Measurements from ENCODE around the gene C17orf67.
A peak's percentile ranks its signal among the peaks of the same experiment; 100 is the strongest.

Gene C17orf67

DNA sequence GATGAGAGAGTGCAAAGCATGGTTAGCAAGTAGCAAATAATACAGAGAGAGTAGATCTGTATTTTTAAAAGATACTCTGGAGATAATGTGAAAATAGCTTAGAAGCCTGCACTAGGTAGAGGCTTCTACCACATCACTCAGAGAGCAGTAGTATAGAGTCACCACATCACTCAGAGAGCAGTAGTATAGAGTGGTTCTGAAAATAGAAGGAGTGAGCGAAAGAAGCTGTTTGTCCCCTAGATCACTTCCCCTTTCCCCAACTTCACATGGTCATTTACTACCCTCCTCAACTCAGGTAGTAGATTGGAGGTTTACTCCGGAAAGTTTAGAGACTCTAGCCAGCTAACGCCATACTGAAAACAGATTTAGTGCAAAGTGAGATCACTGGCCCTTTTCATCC is 17.3 kb upstream of the C17orf67 start:
- TF ChIP-seq JUND (IDR thresholded peaks at IDR 0.05; ENCODE audit: low read depth): no peak
- no peak for DNase-seq (ENCODE audit: low read depth in 1 of 2, low spot score in 1 of 2)
- in situ Hi-C loops (cut with HindIII; ENCODE audit: low pct_unique_long_range_greater_than_20kb, low sequenced_read_pairs): no loop called here

DNA sequence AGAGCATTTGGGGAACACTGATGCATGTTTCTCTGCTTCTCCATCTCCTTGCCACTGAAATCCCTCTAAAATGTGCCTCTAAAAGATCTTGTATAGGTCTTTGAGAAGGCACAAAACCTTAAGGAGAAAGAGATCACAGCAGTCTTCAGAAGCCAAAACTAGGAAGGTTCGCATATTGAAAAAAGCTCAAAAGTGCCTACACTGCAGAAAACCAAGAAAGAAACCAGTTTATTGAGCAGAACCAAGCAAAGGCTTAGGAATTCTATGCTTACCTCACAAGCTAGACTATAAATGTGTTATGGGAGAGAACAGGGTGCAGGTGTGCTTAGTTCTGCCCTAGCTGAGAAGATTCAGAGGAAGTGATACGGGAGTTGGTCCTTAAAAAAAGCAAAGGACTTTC is 16.9 kb upstream of the C17orf67 start:
- in situ Hi-C loops (cut with HindIII; ENCODE audit: low pct_unique_long_range_greater_than_20kb, low sequenced_read_pairs): no loop called here
- DNase-seq (ENCODE audit: low read depth in 1 of 2, low spot score in 1 of 2): no peak
- no peak for TF ChIP-seq JUND (IDR thresholded peaks at IDR 0.05; ENCODE audit: low read depth)

DNA sequence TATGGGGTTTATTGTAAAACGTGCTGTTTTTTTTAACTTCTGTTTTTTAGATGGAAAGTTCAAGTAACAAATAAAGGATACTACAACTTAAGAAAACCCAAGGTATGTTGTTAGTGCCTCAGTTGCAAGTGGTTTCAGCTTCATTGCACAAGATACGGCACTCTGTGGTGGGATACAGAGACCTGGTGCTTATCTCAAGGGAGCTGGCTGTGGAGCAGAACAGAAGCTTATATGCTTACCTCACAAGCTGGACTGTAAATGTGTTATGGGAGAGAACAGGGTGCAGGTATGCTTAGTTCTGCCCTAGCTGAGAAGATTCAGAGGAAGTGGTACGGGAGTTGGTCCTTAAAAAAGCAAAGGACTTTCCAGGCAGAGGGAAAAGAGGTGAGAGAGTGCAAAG is 15.4 kb upstream of the C17orf67 start:
- no peak for TF ChIP-seq JUND (IDR thresholded peaks at IDR 0.05; ENCODE audit: low read depth)
- in situ Hi-C loops (cut with HindIII; ENCODE audit: low pct_unique_long_range_greater_than_20kb, low sequenced_read_pairs): no loop called here
- no peak for DNase-seq (ENCODE audit: low read depth in 1 of 2, low spot score in 1 of 2)

DNA sequence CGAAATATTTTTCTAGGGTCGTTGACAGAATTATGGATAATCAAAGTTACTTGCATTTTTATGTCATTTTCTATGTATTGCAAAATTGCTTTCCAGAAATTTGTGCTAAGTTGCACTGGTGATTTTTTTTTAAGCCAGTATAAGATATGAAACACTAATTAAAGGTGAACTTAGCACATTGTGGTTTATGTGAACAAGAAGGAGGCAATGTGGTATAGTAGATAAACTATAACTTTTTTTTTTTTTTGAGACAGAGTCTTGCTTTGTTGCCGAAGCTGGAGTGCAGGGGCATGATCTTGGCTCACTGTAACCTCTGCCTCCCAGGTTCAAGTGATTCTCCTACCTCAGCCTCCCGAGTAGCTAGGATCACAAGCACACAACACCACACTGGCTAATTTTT is 13.4 kb upstream of the C17orf67 start:
- in situ Hi-C loops (cut with HindIII; ENCODE audit: low pct_unique_long_range_greater_than_20kb, low sequenced_read_pairs): no loop called here
- no peak for DNase-seq (ENCODE audit: low read depth in 1 of 2, low spot score in 1 of 2)
- TF ChIP-seq JUND (IDR thresholded peaks at IDR 0.05; ENCODE audit: low read depth): no peak

DNA sequence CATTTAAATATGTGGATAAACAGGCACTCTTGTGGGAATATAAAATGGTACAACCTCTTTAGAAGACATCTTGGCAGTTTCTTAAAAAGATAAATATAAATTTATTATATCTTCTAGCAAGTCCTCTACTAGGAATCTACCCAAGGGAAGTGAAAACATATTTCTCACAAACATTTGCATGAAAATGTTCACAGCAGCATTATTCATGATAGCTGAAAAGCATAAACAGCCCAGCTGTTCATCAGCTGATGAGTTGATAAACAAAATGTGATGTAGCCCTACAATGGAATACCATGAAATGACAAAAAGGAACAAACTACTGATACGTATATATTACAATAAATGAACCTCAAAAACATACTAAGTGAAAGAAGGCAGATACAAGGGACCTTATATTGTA is 12.2 kb upstream of the C17orf67 start:
- in situ Hi-C loops (cut with HindIII; ENCODE audit: low pct_unique_long_range_greater_than_20kb, low sequenced_read_pairs): no loop called here
- no peak for TF ChIP-seq JUND (IDR thresholded peaks at IDR 0.05; ENCODE audit: low read depth)
- DNase-seq (ENCODE audit: low read depth in 1 of 2, low spot score in 1 of 2): no peak

DNA sequence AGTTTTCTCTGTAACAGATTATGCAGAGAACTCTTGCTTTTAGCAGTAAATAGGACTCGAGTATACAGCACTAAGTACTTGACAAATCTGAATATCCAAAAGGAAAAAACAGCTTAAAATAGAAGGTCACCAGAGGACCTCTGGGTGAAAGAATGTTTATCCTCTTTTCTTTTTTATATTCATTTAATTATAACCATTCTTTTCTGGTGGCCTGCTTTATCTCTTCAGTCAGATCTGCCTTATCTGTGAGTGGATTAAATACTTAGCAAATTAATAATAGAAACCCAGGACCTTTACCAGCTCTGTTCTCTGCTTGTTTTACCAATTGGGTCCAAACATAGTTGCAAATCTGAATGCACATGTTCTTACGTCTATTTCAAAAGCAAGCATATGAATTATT is 8.9 kb upstream of the C17orf67 start:
- in situ Hi-C loops (cut with HindIII; ENCODE audit: low pct_unique_long_range_greater_than_20kb, low sequenced_read_pairs): no loop called here
- DNase-seq (ENCODE audit: low read depth in 1 of 2, low spot score in 1 of 2): no peak
- no peak for TF ChIP-seq JUND (IDR thresholded peaks at IDR 0.05; ENCODE audit: low read depth)

DNA sequence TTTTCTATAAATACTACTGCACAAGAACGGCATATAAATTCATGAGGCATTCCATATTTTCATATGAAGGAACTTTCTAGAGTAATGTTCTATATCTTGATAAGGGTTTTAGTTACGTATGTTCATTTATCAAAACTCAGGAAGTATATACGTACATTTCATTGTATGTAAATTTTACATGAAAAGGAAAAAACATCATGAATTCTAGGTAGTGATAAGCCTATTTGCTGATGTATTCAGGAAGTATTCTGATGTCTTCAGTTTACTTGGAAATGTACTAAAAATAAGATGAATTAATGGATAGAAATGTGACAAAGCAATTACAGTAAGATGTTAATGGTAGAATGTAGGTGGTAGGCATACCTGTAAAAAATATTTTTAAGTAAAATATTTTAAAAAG is 5.0 kb upstream of the C17orf67 start:
- TF ChIP-seq JUND (IDR thresholded peaks at IDR 0.05; ENCODE audit: low read depth): no peak
- in situ Hi-C loops (cut with HindIII; ENCODE audit: low pct_unique_long_range_greater_than_20kb, low sequenced_read_pairs): no loop called here
- no peak for DNase-seq (ENCODE audit: low read depth in 1 of 2, low spot score in 1 of 2)

DNA sequence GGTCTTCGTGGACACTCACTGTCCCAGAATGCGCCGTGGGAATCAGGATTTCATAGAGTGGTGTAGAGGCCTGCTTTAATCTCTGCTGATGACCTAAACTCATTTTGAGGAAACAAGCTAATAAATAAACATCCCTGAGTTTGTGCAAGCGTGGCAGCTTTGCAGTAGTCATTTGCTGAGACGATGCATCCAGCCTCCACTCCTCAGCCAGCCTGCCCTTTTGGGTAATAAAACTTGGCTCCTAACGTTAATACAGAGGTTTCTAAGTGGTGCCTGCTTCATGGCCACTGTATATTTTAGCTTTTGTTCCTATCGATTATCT is 1.5 kb upstream of the C17orf67 start:
- in situ Hi-C loops (cut with HindIII; ENCODE audit: low pct_unique_long_range_greater_than_20kb, low sequenced_read_pairs): no loop called here
- TF ChIP-seq JUND (IDR thresholded peaks at IDR 0.05; ENCODE audit: low read depth): no peak
- DNase-seq (ENCODE audit: low read depth in 1 of 2, low spot score in 1 of 2): no peak

DNA sequence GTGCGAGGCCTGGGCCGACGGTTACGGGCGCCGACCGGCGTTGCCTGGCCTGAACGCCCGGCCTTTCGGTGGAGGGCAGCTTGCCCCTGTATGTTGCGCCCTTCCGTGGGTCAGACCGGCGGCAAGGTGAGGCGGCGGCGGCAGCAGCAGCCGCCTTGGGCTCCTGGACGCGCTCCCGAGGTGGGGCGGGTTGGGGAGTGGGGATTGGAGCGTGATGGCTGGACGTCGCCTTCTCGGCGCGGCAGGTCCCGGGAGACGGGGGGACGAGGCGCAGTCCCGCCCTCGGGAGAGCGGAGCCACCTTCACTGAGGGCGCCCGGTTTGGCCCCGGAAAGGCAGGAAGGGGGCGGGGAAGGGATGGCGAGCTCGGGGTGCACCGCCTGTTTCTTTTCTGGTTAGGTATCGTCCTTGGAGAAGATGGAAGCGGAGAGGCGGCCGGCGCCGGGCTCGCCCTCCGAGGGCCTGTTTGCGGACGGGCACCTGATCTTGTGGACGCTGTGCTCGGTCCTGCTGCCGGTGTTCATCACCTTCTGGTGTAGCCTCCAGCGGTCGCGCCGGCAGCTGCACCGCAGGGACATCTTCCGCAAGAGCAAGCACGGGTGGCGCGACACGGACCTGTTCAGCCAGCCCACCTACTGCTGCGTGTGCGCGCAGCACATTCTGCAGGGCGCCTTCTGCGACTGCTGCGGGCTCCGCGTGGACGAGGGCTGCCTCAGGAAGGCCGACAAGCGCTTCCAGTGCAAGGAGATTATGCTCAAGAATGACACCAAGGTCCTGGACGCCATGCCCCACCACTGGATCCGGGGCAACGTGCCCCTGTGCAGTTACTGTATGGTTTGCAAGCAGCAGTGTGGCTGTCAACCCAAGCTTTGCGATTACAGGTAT is 902 bp upstream of the C17orf67 start:
- in situ Hi-C loops (cut with HindIII; ENCODE audit: low pct_unique_long_range_greater_than_20kb, low sequenced_read_pairs): no loop called here
- DNase-seq (ENCODE audit: low read depth in 1 of 2, low spot score in 1 of 2): peak; percentile 35 to 80
- no peak for TF ChIP-seq JUND (IDR thresholded peaks at IDR 0.05; ENCODE audit: low read depth)

DNA sequence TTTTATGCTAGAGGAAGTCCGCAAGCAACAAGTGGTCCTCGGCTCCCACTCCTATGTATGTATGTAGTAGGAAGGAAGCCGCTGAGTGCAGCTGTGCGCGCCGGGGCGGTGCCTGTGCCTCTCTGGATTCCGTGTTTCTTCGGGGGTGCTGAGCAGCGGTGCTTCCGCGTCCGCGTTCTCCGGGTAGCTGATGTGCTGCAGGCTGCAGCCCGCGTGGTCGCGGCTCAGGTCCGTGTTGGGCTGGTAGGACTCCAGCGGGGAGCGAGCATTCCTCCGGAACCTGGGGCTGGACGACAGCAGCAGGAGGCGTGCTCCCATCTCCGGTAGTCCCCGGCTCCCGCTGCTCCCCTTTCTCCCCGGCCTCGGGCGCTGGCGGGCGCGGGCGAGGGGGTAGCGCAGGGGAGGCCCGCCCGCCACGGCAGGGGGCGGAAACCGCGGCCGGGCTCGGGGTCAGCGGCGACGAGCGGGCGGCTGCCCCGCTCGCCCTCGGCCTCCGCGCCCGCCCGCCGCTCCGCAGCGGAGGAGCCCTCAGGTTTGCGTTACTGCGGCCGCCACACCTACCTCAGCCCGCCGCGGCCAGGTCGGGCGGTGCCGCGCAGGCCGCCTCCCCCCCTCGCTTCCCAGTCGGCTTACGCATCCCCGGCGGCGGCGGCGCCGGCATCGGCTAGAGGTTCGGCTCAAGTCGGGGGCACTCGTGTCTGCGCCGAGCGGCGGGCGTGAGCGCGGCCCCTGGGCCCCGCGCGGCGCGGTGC is 487 bp downstream of the C17orf67 start:
- peak; percentile 54 to 63 for DNase-seq (ENCODE audit: low read depth in 1 of 2, low spot score in 1 of 2)
- in situ Hi-C loops (cut with HindIII; ENCODE audit: low pct_unique_long_range_greater_than_20kb, low sequenced_read_pairs): no loop called here
- no peak for TF ChIP-seq JUND (IDR thresholded peaks at IDR 0.05; ENCODE audit: low read depth)

DNA sequence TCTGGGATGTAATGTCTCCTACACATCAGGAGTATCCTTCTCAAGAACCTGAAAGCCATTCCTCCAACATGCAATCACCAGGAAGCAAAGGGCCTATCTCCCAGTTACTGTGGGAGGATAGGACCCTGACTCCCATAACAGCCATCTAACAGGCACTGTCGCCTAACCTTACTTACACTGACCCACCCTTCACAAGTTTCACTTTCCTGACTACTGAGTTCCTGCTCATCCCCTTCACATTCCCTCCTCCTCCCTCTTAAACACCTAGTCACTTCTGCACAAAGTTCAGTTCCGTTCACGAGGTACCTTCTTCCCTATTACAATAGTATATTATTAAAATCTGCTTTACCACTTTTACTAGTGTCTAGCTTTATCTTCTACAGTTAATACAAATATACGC is 1.3 kb downstream of the C17orf67 start:
- no peak for TF ChIP-seq JUND (IDR thresholded peaks at IDR 0.05; ENCODE audit: low read depth)
- in situ Hi-C loops (cut with HindIII; ENCODE audit: low pct_unique_long_range_greater_than_20kb, low sequenced_read_pairs): no loop called here
- DNase-seq (ENCODE audit: low read depth in 1 of 2, low spot score in 1 of 2): no peak

DNA sequence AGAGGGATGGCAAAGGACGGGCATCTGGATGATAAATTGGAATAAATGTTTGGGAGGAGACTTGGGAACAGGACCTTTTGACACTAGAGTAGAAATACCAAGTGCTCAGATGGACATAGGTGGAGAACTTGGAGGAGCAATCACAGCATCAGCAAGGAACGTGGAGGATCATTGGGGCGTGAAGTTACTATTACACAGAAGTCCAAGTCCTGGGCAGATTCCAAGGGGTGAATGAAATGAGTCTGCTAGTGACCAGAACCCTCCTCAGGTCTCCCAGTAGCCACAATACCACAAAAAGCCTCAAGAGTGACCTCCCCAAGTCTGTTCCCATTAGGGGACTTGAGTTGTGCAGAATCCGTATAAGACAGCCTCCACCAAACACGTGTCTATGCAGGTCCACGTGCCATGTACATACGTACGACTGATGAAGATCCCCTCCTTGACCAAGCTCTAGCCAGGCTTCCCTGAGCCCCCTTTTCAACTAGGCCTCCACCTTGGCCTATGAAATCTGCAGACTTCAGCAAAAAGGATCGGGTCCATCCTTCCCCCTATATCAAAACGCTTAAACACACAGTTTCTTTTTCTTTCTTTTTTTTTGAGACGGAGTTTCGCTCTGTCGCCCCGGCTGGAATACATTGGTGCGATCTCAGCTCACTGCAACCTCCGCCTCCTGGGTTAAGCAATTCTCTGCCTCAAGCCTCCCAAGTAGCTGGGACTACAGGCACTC is 2.2 kb downstream of the C17orf67 start:
- in situ Hi-C loops (cut with HindIII; ENCODE audit: low pct_unique_long_range_greater_than_20kb, low sequenced_read_pairs): no loop called here
- TF ChIP-seq JUND (IDR thresholded peaks at IDR 0.05; ENCODE audit: low read depth): no peak
- no peak for DNase-seq (ENCODE audit: low read depth in 1 of 2, low spot score in 1 of 2)
